ENCODE measurements around the gene ATP6V0A1.

GRCh38 chr17:42413464-42414040, 45.1 kb upstream of the ATP6V0A1 start:
- TF ChIP-seq CTCF (conservative IDR thresholded peaks at IDR 0.05; ENCODE audit: low read depth, low read length) (no peak), EZH2phosphoT487 (IDR thresholded peaks at IDR 0.05; ENCODE audit: borderline replicate concordance, low read length) (no peak)

All from PC-3 (cell line).